OCI-LY3 (cell line): ENCODE measurements around the gene PGGHG.

Experiments
- EZH2phosphoT487 ChIP-seq: fragments of 200-600 bp; shearing (Covaris generic); IDR thresholded peaks from 2 replicates; pipeline ENCODE4 v1.6.1; 2018; ENCODE audit warnings: antibody characterized with exemption, mixed run types, low read depth
- TF ChIP-seq, protein P1 (sequence below): fragments of 200-600, 300-600 bp; sonication (generic); IDR thresholded peaks from 2 replicates; pipeline ENCODE4 v1.5.1; 2014; ENCODE audit warnings: antibody characterized with exemption, low read length, low read depth

DNA sequence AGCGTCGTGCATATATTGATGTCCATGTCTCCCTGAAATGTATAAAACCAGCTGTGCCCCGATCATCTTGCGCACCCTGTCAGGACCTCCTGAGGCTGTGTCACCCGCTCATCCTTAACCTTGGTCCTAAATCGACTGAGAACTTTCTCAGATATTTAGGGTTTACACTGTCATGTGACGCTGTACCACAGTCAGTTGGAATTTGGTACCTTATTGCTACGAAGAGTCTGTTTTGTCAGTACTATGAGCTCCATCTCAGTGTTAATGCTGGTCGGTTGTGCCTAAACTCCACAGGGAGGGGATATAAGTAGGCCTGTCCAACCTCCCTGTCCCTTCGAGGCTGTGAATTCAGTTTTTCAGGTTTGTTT lies 16.9 kb downstream of the PGGHG start:
- TF ChIP-seq EZH2phosphoT487, result no peak
- TF ChIP-seq, protein P1, sequence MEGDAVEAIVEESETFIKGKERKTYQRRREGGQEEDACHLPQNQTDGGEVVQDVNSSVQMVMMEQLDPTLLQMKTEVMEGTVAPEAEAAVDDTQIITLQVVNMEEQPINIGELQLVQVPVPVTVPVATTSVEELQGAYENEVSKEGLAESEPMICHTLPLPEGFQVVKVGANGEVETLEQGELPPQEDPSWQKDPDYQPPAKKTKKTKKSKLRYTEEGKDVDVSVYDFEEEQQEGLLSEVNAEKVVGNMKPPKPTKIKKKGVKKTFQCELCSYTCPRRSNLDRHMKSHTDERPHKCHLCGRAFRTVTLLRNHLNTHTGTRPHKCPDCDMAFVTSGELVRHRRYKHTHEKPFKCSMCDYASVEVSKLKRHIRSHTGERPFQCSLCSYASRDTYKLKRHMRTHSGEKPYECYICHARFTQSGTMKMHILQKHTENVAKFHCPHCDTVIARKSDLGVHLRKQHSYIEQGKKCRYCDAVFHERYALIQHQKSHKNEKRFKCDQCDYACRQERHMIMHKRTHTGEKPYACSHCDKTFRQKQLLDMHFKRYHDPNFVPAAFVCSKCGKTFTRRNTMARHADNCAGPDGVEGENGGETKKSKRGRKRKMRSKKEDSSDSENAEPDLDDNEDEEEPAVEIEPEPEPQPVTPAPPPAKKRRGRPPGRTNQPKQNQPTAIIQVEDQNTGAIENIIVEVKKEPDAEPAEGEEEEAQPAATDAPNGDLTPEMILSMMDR, result no peak
